Measurements from ENCODE around the gene ANKMY1. TPM values are rescaled to one million over a fixed set of nuclear protein-coding genes. Genes with fewer than 3 reads are reported as not detected.

The ANKMY1 gene
- total and polyA plus RNA-seq, 2 of the 13 experiments (the other 11 are each of a cell fraction or from before 2014, with no cell fraction given) = 11.7 to 18.8 TPM

DNA sequence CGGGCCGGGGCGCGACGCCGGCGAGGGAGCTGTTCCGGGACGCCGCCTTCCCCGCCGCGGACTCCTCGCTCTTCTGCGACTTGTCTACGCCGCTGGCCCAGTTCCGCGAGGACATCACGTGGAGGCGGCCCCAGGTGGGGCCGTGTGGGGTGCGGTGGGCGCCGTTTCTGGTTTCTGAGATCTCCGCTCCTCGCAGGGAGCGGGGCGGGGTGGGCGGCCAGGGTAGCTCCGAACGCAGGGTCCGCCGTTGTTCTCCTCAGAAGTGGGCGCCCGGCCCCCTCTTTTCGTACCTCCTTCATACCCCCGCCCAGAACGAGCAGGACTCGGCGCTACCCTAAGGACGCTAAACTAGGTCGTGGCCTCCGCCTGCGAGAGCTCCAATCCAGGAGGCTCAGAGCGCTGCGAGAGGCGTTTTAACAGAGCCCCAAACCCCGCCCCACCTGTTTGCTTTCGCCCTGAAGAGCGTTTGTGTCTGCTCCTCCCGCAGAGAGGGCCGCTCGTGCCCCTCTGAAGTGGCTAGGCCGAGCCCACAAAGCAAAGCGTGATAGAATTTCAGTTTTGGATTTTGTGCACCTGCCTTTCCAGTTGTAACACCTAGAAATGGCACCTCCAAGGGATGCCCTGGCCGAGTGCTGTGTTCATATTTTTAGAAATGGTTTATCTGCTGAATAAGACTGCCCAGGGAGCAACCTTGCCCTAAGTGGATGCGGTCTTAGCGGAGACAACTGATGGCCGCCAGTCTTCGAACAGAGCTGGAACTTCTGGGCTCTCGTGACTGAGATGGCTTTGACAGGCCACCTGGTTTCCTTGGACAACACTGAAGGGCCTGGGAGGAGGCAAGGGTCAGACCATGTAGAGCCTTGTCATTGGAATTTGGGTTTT is 29.4 kb upstream of the ANKMY1 start:
- POLR2A ChIA-PET = interaction anchor here (1.0 to 6.0 kb wide), 14 partner anchors 9 to 728 kb away, joined by 3 to 149 read pairs (median 8); partner anchors contain the start of genes ANKMY1, DUSP28, HDLBP and RNPEPL1
- Histone ChIP-seq H3K4me1 (ENCODE audit: insufficient read depth, low read length) (peaks cover 52% of the 10 kb centered on the region), H3K27me3 (ENCODE audit: control insufficient read depth in 1 of 2, insufficient read depth in 2 of 2, low read length in 2 of 2) (peaks cover 0 to 4% of the 10 kb centered on the region in 2 experiments; a peak in 1 of 5 replicates), H3K36me3 (replicated peaks in 1 of 2; ENCODE audit: control insufficient read depth in 1 of 2, insufficient read depth in 2 of 2, low read length in 2 of 2) (peaks cover 20 to 35% of the 10 kb centered on the region in 2 experiments), H3K4me3 (replicated peaks in 1 of 3; ENCODE audit: insufficient read depth in 1 of 3, low read depth in 2 of 3, low read length in 3 of 3) (peak overlapping the region; percentile 83 to 90 (median 88)), H2AFZ (ENCODE audit: low read length) (no peak overlapping the region), H3K9ac (ENCODE audit: insufficient read depth, low read depth, low read length) (peak overlapping the region; percentile 98), H3K9me3 (ENCODE audit: low read length) (no peaks in the 10 kb centered on the region), H3K79me2 (ENCODE audit: insufficient read depth, low read length) (peaks cover 65% of the 10 kb centered on the region), H3K4me2 (ENCODE audit: low read depth, low read length) (peak overlapping the region; percentile 98), H3K27ac (ENCODE audit: extremely low read length, insufficient read depth, low read length) (peak overlapping the region; percentile 89), H4K20me1 (ENCODE audit: insufficient read depth, low read length) (peaks cover 17% of the 10 kb centered on the region; the same call in 1 of the 2 replicates)
- ATAC-seq = peak; percentile 65
- peak; percentile 58 for DNase-seq (ENCODE audit: low spot score)
- 3% methylated on average over 27 of the region's 62 CpGs for WGBS (ENCODE audit: low lambda C conversion rate)
- intact Hi-C loops (cut with micrococcal nuclease; ENCODE audit: unreplicated experiment) (loop anchor here (1.0 kb wide), 2 partner anchors 17 to 39 kb away; no protein-coding TSS in a partner anchor), in situ Hi-C loops (cut with HindIII; ENCODE audit: extremely low pct_ligation_motif_present, low pct_unique_long_range_greater_than_20kb) (no loop called here)
- CTCF ChIA-PET (ENCODE audit: low intra/inter-chr PET ratio, low total read pairs) = interaction anchor here (1.8 kb wide), 1 partner anchor 17 kb away, joined by 5 read pairs; no protein-coding TSS in a partner anchor
- BruUV-seq (replicated peaks) = no TSS peak
- peak; percentile 50 for FAIRE-seq
- TF ChIP-seq ZNF772 (CRISPR knock-in tag; IDR thresholded peaks at IDR 0.05) = 0 out of 2 replicates have a peak, but pooled peaks have one; percentile 33
- no peak for TF ChIP-seq ZNF598 (CRISPR knock-in tag; IDR thresholded peaks at IDR 0.05; ENCODE audit: borderline replicate concordance)
- no peak for TF ChIP-seq ZNF619 (CRISPR knock-in tag; IDR thresholded peaks at IDR 0.05)
- TF ChIP-seq, protein P1, sequence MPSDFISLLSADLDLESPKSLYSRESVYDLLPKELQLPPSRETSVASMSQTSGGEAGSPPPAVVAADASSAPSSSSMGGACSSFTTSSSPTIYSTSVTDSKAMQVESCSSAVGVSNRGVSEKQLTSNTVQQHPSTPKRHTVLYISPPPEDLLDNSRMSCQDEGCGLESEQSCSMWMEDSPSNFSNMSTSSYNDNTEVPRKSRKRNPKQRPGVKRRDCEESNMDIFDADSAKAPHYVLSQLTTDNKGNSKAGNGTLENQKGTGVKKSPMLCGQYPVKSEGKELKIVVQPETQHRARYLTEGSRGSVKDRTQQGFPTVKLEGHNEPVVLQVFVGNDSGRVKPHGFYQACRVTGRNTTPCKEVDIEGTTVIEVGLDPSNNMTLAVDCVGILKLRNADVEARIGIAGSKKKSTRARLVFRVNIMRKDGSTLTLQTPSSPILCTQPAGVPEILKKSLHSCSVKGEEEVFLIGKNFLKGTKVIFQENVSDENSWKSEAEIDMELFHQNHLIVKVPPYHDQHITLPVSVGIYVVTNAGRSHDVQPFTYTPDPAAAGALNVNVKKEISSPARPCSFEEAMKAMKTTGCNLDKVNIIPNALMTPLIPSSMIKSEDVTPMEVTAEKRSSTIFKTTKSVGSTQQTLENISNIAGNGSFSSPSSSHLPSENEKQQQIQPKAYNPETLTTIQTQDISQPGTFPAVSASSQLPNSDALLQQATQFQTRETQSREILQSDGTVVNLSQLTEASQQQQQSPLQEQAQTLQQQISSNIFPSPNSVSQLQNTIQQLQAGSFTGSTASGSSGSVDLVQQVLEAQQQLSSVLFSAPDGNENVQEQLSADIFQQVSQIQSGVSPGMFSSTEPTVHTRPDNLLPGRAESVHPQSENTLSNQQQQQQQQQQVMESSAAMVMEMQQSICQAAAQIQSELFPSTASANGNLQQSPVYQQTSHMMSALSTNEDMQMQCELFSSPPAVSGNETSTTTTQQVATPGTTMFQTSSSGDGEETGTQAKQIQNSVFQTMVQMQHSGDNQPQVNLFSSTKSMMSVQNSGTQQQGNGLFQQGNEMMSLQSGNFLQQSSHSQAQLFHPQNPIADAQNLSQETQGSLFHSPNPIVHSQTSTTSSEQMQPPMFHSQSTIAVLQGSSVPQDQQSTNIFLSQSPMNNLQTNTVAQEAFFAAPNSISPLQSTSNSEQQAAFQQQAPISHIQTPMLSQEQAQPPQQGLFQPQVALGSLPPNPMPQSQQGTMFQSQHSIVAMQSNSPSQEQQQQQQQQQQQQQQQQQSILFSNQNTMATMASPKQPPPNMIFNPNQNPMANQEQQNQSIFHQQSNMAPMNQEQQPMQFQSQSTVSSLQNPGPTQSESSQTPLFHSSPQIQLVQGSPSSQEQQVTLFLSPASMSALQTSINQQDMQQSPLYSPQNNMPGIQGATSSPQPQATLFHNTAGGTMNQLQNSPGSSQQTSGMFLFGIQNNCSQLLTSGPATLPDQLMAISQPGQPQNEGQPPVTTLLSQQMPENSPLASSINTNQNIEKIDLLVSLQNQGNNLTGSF (CRISPR knock-in tag; IDR thresholded peaks at IDR 0.05) = no peak; the same call in 1 of the 2 replicates
- TF ChIP-seq RARA (CRISPR knock-in tag; IDR thresholded peaks at IDR 0.05) = no peak
- TF ChIP-seq KDM1A (CRISPR knock-in tag; IDR thresholded peaks at IDR 0.05) = no peak
- TF ChIP-seq, protein P2, sequence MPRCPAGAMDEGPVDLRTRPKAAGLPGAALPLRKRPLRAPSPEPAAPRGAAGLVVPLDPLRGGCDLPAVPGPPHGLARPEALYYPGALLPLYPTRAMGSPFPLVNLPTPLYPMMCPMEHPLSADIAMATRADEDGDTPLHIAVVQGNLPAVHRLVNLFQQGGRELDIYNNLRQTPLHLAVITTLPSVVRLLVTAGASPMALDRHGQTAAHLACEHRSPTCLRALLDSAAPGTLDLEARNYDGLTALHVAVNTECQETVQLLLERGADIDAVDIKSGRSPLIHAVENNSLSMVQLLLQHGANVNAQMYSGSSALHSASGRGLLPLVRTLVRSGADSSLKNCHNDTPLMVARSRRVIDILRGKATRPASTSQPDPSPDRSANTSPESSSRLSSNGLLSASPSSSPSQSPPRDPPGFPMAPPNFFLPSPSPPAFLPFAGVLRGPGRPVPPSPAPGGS (CRISPR knock-in tag; IDR thresholded peaks at IDR 0.05) = no peak; the same call in 1 of the 2 replicates
- TF ChIP-seq ZNF337 (CRISPR knock-in tag; IDR thresholded peaks at IDR 0.05; ENCODE audit: borderline replicate concordance, low read depth) = no peak
- TF ChIP-seq EEA1 (CRISPR knock-in tag; IDR thresholded peaks at IDR 0.05; ENCODE audit: borderline replicate concordance) = no peak
- TF ChIP-seq POLR2AphosphoS5 (IDR thresholded peaks at IDR 0.05; ENCODE audit: low read depth, low read length) = peak; percentile 55; the same call in 1 of the 2 replicates
- TF ChIP-seq, protein P3, sequence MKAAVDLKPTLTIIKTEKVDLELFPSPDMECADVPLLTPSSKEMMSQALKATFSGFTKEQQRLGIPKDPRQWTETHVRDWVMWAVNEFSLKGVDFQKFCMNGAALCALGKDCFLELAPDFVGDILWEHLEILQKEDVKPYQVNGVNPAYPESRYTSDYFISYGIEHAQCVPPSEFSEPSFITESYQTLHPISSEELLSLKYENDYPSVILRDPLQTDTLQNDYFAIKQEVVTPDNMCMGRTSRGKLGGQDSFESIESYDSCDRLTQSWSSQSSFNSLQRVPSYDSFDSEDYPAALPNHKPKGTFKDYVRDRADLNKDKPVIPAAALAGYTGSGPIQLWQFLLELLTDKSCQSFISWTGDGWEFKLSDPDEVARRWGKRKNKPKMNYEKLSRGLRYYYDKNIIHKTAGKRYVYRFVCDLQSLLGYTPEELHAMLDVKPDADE (CRISPR knock-in tag; IDR thresholded peaks at IDR 0.05) = no peak
- no peak for TF ChIP-seq PREB (CRISPR knock-in tag; IDR thresholded peaks at IDR 0.05)

Measured in HepG2 (cell line).